ENCODE data around the gene CFAP57.

- TF ChIP-seq, protein P1, sequence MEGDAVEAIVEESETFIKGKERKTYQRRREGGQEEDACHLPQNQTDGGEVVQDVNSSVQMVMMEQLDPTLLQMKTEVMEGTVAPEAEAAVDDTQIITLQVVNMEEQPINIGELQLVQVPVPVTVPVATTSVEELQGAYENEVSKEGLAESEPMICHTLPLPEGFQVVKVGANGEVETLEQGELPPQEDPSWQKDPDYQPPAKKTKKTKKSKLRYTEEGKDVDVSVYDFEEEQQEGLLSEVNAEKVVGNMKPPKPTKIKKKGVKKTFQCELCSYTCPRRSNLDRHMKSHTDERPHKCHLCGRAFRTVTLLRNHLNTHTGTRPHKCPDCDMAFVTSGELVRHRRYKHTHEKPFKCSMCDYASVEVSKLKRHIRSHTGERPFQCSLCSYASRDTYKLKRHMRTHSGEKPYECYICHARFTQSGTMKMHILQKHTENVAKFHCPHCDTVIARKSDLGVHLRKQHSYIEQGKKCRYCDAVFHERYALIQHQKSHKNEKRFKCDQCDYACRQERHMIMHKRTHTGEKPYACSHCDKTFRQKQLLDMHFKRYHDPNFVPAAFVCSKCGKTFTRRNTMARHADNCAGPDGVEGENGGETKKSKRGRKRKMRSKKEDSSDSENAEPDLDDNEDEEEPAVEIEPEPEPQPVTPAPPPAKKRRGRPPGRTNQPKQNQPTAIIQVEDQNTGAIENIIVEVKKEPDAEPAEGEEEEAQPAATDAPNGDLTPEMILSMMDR (conservative IDR thresholded peaks at IDR 0.05) = no peak
- TF ChIP-seq EZH2 (IDR thresholded peaks at IDR 0.05; ENCODE audit: low read depth) = no peak
These were observed 116.1 kb downstream of the CFAP57 start for GRCh38 chr1:43288058-43288784.
